ENCODE data around the gene GRID1. TPM values are rescaled to one million over a fixed set of nuclear protein-coding genes. Genes with fewer than 3 reads are reported as not detected.
A peak's percentile ranks its signal among the peaks of the same experiment; 100 is the strongest.
"Not testable (repeated sequence)": the region's sequence is repeated elsewhere in the genome, so short reads cannot be mapped to it uniquely, and the experiment has no call there.

GRID1 gene
- total RNA-seq, 1 experiment from 2014 or later, result 0.17 TPM

DNA sequence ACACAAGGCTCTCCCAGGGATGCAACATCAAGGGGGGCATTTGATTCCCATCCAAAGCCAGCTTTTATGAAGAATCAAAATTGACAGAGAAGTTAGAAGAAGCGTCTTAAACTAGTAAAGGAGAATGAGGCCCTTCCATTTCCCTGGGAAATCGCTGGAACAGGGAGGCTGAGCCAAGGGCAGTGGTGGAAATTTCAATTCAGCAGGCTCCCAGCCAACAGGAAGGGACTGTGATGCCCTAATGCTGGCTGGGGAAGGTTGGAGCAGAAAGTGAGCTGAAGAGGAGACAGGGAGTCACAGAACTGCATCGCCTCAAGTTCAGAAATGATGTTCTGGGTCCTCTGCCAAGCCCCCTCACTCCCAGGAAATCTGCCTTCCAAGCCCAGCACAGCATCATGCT, 517.3 kb downstream of the GRID1 start:
- peak; percentile 4 for DNase-seq (ENCODE audit: low spot score)
- in situ Hi-C loops (cut with HindIII; ENCODE audit: low sequenced_read_pairs), result no loop called here

GRCh38 chr10:85848756-85849155, 517.8 kb downstream of the GRID1 start:
- in situ Hi-C loops (cut with HindIII; ENCODE audit: low sequenced_read_pairs), result no loop called here
- no peak for DNase-seq (ENCODE audit: low spot score)

DNA sequence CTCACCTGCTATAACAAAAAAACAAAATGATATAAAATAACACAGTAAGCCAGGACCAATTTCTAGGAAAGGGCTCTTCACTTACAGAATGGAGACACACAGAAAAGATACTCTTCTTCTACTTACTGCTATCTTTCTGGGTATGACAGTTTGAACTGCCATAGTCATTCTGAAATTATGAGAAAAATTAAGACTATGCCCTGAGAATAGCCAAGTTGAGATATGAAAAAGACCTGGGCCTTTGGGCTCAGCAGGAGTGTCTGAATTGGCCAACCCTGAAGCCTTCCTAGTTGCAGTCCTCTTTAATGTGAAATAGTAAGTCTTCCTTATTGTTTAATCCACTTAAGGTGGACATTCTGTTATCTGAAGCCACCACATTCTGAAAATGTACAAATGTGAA, 519.5 kb downstream of the GRID1 start:
- DNase-seq (ENCODE audit: low spot score), result no peak
- in situ Hi-C loops (cut with HindIII; ENCODE audit: low sequenced_read_pairs), result no loop called here

- DNase-seq (ENCODE audit: low spot score); in situ Hi-C loops (cut with HindIII; ENCODE audit: low sequenced_read_pairs): not testable (repeated sequence)
Measured at GRCh38 chr10:85838660-85839059, 527.9 kb downstream of the GRID1 start.

- in situ Hi-C loops (cut with HindIII; ENCODE audit: low sequenced_read_pairs), result no loop called here
- no peak for DNase-seq (ENCODE audit: low spot score)
Measured at GRCh38 chr10:85832988-85833387, 533.6 kb downstream of the GRID1 start.

DNA sequence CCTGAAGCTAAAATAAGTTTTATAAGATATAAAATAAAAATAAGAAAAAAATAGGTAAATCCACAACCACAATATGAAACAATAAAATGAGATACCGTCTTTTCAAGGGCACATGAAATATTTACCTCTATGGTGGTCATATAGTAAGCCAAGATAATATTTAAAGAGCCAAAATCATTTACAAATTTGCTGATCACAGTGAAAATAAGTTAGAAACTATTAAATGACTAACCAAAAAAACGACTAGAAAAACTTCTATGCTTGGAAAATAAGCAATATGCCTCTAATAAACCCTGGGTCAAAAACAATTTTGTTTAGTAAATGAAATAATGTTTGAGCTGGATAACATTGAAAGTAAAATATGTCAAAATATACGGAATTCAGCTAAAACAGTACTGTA, 535.2 kb downstream of the GRID1 start:
- no peak for DNase-seq (ENCODE audit: low spot score)
- in situ Hi-C loops (cut with HindIII; ENCODE audit: low sequenced_read_pairs), result no loop called here

DNA sequence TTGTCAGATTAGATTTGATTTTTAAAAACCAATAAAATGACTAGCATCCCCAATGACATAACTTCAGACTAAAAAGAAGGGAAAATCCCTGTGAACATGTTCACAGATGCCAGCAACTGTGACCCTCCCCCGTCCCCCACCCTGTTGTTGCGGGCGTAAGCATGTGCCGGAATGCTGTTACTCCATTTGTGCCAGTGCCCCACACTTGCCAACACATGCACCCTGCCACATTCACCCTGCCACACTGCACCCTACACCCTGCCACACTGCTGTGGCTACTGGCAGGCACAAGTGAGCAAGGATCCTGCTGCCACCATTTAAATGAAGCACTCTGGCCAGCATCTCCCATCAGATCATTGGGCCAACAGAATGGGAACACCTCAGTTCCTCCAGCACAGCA, 540.2 kb downstream of the GRID1 start:
- DNase-seq (ENCODE audit: low spot score), result no peak
- in situ Hi-C loops (cut with HindIII; ENCODE audit: low sequenced_read_pairs), result no loop called here

GRCh38 chr10:85811405-85811804, 555.2 kb downstream of the GRID1 start:
- in situ Hi-C loops (cut with HindIII; ENCODE audit: low sequenced_read_pairs), result no loop called here
- DNase-seq (ENCODE audit: low spot score), result no peak

- in situ Hi-C loops (cut with HindIII; ENCODE audit: low sequenced_read_pairs), result no loop called here
Measured at GRCh38 chr10:85810674-85811073, 555.9 kb downstream of the GRID1 start.

GRCh38 chr10:85795460-85795859, 571.1 kb downstream of the GRID1 start:
- in situ Hi-C loops (cut with HindIII; ENCODE audit: low sequenced_read_pairs), result no loop called here
- DNase-seq (ENCODE audit: low spot score), result no peak

More at GRCh38 chr10:85810674-85811073, 555.9 kb downstream of the GRID1 start:
- DNase-seq (ENCODE audit: low spot score), result no peak

- no peak for DNase-seq (ENCODE audit: low spot score)
- in situ Hi-C loops (cut with HindIII; ENCODE audit: low sequenced_read_pairs), result no loop called here
Measured at GRCh38 chr10:85794553-85794952, 572.0 kb downstream of the GRID1 start.

DNA sequence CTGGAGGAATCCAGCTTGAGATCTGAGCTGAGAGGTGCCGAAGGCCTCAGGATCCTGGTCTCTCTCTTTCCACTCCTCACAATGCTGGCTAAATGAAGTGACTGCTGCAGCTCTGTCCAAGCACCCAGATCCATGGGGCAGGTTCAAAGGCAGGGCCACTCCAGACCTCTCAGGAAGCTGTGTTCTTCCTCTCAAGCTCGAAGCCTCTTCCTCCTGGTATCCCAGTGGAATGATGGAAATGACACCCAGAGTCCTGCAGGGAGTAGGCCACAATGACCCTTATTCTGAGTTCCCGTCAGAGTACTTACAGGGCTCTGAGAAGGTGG, 574.1 kb downstream of the GRID1 start:
- no peak for DNase-seq (ENCODE audit: low spot score)
- in situ Hi-C loops (cut with HindIII; ENCODE audit: low sequenced_read_pairs), result no loop called here

- in situ Hi-C loops (cut with HindIII; ENCODE audit: low sequenced_read_pairs), result no loop called here
- DNase-seq (ENCODE audit: low spot score), result peak; percentile 3
Measured at GRCh38 chr10:85791818-85792532, 574.6 kb downstream of the GRID1 start.

DNA sequence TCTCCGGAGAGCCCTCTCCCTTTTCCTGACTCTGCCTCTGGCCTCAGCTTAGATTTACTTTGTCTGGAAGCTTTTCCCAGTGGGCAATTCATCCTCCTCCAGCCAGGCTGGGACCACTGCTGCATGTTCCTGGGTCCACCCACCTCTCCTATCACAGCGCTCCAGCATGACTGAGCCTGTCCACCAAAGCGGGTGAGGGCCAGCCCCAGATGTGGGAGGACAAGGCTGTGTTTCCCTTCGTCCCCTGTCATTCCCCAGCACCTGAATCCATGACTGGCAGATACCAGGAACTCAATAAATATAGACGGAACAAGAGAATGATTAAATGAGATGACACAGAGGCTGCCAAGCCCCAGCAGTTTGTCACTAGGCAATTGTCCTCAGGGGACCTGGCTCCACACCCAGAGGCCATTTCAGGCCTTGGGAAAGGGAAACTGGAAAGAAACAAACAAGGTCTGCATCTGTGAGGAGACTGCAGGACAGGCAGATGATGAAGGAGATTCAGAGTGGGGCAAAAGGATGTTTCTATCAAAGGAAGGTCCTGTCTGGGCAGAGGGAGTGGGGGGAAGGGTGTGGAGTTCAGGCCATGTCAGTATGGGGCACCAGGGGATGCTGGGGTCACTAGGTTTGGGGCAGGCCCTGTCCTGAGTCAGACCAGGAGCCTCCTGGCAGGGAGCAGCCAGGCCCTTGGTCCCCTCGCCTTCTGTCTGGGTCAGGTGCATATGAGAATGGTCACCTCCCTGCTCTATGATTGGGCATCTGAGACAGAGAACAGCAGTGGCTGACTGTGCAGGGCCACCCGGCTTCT, 576.4 kb downstream of the GRID1 start:
- in situ Hi-C loops (cut with HindIII; ENCODE audit: low sequenced_read_pairs), result no loop called here
- DNase-seq (ENCODE audit: low spot score), result no peak

DNA sequence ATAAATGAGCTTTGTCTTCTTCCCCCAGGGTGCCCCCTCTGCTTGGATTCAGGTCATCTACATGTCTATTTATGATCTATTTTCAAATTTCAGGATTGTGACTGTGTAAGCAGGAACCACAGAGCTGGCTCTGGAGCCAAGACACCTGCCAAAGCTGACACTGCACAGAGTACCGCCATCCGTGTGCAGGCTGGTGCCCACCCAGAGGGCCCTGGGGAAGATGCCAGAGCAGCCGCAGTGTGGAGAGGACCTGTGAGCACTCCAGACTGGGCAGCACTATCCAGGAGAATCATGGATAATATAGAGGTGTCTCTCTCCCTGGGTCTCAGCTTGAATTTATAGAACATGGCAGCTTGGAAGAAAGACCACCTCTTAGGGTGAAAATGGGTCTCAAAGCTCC, 577.5 kb downstream of the GRID1 start:
- in situ Hi-C loops (cut with HindIII; ENCODE audit: low sequenced_read_pairs), result no loop called here
- peak; percentile 36 for DNase-seq (ENCODE audit: low spot score)

DNA sequence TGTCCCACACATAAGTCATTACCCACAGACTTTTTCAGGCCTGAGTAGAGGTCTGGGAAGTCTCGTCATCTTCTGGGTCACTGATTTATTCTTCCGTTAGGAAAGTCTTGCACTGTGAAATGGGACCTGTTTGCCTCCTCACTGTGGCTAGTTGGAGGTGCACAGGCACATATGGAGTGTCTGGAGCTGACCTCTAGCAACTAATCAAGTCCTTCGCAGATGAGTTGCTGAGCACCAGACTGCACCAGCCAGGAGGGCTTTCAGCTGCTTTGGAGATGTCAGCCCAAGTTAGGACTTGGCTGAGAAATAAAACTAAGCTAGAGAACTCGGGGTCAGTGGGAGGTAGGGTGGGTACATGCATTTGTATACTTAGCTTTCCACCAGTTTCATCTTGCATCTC, 578.0 kb downstream of the GRID1 start:
- in situ Hi-C loops (cut with HindIII; ENCODE audit: low sequenced_read_pairs), result no loop called here
- peak; percentile 8 for DNase-seq (ENCODE audit: low spot score)

GRCh38 chr10:85787881-85788280, 578.7 kb downstream of the GRID1 start:
- DNase-seq (ENCODE audit: low spot score), result no peak
- in situ Hi-C loops (cut with HindIII; ENCODE audit: low sequenced_read_pairs), result no loop called here

GRCh38 chr10:85787393-85787792, 579.2 kb downstream of the GRID1 start:
- in situ Hi-C loops (cut with HindIII; ENCODE audit: low sequenced_read_pairs), result no loop called here
- DNase-seq (ENCODE audit: low spot score), result no peak

- in situ Hi-C loops (cut with HindIII; ENCODE audit: low sequenced_read_pairs), result no loop called here
- no peak for DNase-seq (ENCODE audit: low spot score)
Measured at GRCh38 chr10:85786401-85786899, 580.1 kb downstream of the GRID1 start.

GRCh38 chr10:85784792-85785191, 581.8 kb downstream of the GRID1 start:
- in situ Hi-C loops (cut with HindIII; ENCODE audit: low sequenced_read_pairs), result no loop called here
- DNase-seq (ENCODE audit: low spot score), result no peak

DNA sequence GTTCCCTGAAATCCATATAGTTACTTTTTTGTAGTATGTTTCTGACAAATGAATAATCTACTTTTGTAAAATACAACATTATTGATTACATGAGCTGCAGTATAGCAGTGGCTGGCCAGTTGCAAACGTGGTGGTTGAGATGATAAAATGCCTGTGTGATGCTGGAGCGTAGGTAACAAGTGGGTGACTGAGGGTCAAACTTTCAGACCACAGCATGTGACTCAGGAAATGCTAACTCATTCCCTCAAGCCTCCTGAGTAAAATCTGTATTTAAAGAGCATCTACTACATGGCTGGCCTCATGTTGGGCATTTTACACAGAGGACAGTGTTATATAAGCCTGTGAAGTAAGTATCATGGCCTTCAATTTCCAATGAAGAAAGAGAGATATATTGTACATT, 585.2 kb downstream of the GRID1 start:
- DNase-seq (ENCODE audit: low spot score), result no peak

More for the DNA sequence above, 585.2 kb downstream of the GRID1 start:
- in situ Hi-C loops (cut with HindIII; ENCODE audit: low sequenced_read_pairs), result no loop called here

Data from G401 (cell line).